Suppressor macrophage treated with lipopolysaccharide for 1 hour (primary cell): ENCODE data around the gene LRFN2.

ENCODE experiments used
- DNase-seq, 3 donors: peaks; one replicate each; pipeline ENCODE4 v3.0.0-alpha.2; 2020 to 2022

LRFN2 gene

DNA sequence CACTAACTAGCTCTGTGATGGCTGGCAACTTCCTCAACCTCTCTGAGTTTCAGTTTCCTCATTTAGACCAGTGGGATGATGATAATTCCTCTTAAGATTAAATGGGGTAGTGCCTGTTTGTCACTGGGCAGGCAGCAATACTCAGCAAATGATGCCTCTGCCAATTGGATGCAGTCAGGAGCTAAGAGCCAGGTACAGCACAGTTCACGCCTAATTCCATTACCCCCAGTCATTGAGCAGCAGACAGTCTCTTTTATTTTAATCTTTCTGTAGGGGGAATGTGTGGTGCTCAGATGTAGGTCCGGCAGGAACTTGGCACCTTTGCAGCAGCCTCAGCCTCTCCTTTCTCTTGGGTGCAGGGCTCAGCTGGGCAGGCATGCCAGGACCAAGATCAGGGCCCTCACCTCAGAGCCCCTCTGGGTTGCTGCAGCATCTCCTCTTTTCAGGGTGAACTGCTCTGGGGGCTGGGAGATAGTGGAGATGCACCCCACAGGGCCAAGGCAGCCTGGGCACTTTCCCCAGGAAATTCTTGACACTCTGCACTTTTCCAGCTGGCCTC lies 243.8 kb downstream of the LRFN2 start:
- DNase-seq, result peak; percentile 13 to 28 (median 26)

DNA sequence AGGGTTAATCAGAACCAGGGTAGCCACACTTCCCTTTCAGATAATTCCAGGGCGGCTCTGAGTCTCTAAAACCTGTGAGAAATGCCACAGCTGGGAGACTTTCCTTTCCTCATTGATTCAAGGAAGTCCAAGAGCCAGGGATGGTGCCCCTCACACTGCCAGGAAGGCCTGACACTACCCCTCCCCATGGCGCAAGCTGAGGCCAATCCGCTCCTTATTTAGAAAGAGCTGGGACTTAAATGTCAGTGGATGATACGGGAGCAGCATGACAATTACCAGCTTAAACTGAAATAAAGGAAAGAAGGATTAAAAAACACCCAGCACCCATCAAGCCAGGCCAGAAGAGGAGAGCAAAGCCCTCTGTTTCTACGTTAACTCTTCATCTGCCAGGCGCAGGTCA lies 244.4 kb downstream of the LRFN2 start:
- DNase-seq, result no peak

DNA sequence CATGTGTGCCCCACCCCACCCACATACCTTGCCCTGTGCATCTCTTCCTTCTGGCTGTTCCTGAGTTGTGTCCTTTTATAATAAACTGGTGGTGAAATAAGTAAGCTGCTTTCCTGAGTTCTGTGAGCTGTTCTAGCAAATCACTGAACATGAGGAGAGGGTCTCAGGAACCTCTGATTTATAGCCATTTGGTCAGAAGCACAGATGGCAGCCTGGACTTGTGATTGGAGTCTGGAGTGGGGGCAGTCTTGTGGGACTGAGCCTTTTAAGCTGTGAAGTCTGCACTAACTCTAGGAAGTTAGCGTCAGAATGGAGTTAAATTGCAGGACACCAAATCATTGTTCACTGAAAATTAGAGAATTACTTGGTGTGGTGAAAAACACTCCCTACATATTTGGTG lies 245.4 kb downstream of the LRFN2 start:
- no peak for DNase-seq
